ENCODE data around the gene GINS3. TPM values are rescaled to one million over a fixed set of nuclear protein-coding genes. Genes with fewer than 3 reads are reported as not detected.

Gene GINS3
- total RNA-seq, 4 donors from 2014 or later: 2.6 to 9.6 (median 6.8) TPM

GRCh38 chr16:58448890-58449289, 56.6 kb downstream of the GINS3 start:
- no peaks in the 10 kb centered on the region for H3K36me3 ChIP-seq
- H3K4me1 ChIP-seq: peaks cover 46% of the 10 kb centered on the region
- no peaks in the 10 kb centered on the region for H3K27me3 ChIP-seq
- TF ChIP-seq EP300 (IDR thresholded peaks at IDR 0.05) (no peak), POLR2A (IDR thresholded peaks at IDR 0.05) (no peak), CTCF (IDR thresholded peaks at IDR 0.05) (no peak), POLR2AphosphoS5 (IDR thresholded peaks at IDR 0.05) (no peak)
- no peaks in the 10 kb centered on the region for H3K9me3 ChIP-seq
- peak overlapping the region; percentile 15 for H3K27ac ChIP-seq
- no peak overlapping the region for H3K4me3 ChIP-seq
- WGBS: 26% methylated on average over 2 of the region's 2 CpGs
- no peak for DNase-seq (ENCODE audit: low spot score in 2 of 2)

GRCh38 chr16:58449306-58449705, 57.0 kb downstream of the GINS3 start:
- no peaks in the 10 kb centered on the region for H3K27me3 ChIP-seq
- H3K36me3 ChIP-seq: no peaks in the 10 kb centered on the region
- no peak overlapping the region for H3K4me3 ChIP-seq
- DNase-seq (ENCODE audit: low spot score in 2 of 2): no peak
- no peaks in the 10 kb centered on the region for H3K9me3 ChIP-seq
- WGBS: 75% methylated on average over 4 of the region's 4 CpGs
- no peak for TF ChIP-seq EP300 (IDR thresholded peaks at IDR 0.05)
- TF ChIP-seq CTCF (IDR thresholded peaks at IDR 0.05): no peak
- peaks cover 42% of the 10 kb centered on the region for H3K4me1 ChIP-seq
- peak overlapping the region; percentile 15 for H3K27ac ChIP-seq

GRCh38 chr16:58449768-58450167, 57.5 kb downstream of the GINS3 start:
- WGBS: 59% methylated on average over 5 of the region's 5 CpGs
- Histone ChIP-seq H3K36me3 (no peaks in the 10 kb centered on the region), H3K4me1 (peaks cover 39% of the 10 kb centered on the region), H3K27me3 (no peaks in the 10 kb centered on the region), H3K4me3 (no peak overlapping the region), H3K27ac (peak overlapping the region; percentile 15), H3K9me3 (no peaks in the 10 kb centered on the region)
- DNase-seq (ENCODE audit: low spot score in 2 of 2): no peak
- TF ChIP-seq CTCF (IDR thresholded peaks at IDR 0.05) (no peak), POLR2A (IDR thresholded peaks at IDR 0.05) (no peak), EP300 (IDR thresholded peaks at IDR 0.05) (no peak), POLR2AphosphoS5 (IDR thresholded peaks at IDR 0.05) (no peak)

- H3K4me3 ChIP-seq: no peak overlapping the region
- H3K27ac ChIP-seq: no peak overlapping the region
- H3K27me3 ChIP-seq: no peaks in the 10 kb centered on the region
- WGBS: 88% methylated on average over 7 of the region's 7 CpGs
- H3K36me3 ChIP-seq: no peaks in the 10 kb centered on the region
- H3K9me3 ChIP-seq: no peaks in the 10 kb centered on the region
- no peak for DNase-seq (ENCODE audit: low spot score in 2 of 2)
- peaks cover 39% of the 10 kb centered on the region for H3K4me1 ChIP-seq
- TF ChIP-seq POLR2AphosphoS5 (IDR thresholded peaks at IDR 0.05) (no peak), EP300 (IDR thresholded peaks at IDR 0.05) (no peak), POLR2A (IDR thresholded peaks at IDR 0.05) (no peak), CTCF (IDR thresholded peaks at IDR 0.05) (no peak)
Measured at GRCh38 chr16:58450590-58450989, 58.3 kb downstream of the GINS3 start.

- WGBS: 72% methylated on average over 3 of the region's 3 CpGs
Measured at GRCh38 chr16:58451265-58451689, 59.0 kb downstream of the GINS3 start.

More at GRCh38 chr16:58451265-58451689, 59.0 kb downstream of the GINS3 start:
- Histone ChIP-seq H3K27ac (peak overlapping the region; percentile 66), H3K4me1 (peaks cover 39% of the 10 kb centered on the region), H3K36me3 (no peaks in the 10 kb centered on the region), H3K4me3 (no peak overlapping the region), H3K9me3 (no peaks in the 10 kb centered on the region), H3K27me3 (no peaks in the 10 kb centered on the region)
- no peak for DNase-seq (ENCODE audit: low spot score in 2 of 2)
- TF ChIP-seq POLR2A (IDR thresholded peaks at IDR 0.05) (no peak), POLR2AphosphoS5 (IDR thresholded peaks at IDR 0.05) (no peak), CTCF (IDR thresholded peaks at IDR 0.05) (no peak), EP300 (IDR thresholded peaks at IDR 0.05) (no peak)

Data from suprapubic skin (tissue), 4 donors.